ENCODE results near the gene RNU1-3.
"Not testable (repeated sequence)": the region's sequence is repeated elsewhere in the genome, so short reads cannot be mapped to it uniquely, and the experiment has no call there.

RNU1-3 gene

DNA sequence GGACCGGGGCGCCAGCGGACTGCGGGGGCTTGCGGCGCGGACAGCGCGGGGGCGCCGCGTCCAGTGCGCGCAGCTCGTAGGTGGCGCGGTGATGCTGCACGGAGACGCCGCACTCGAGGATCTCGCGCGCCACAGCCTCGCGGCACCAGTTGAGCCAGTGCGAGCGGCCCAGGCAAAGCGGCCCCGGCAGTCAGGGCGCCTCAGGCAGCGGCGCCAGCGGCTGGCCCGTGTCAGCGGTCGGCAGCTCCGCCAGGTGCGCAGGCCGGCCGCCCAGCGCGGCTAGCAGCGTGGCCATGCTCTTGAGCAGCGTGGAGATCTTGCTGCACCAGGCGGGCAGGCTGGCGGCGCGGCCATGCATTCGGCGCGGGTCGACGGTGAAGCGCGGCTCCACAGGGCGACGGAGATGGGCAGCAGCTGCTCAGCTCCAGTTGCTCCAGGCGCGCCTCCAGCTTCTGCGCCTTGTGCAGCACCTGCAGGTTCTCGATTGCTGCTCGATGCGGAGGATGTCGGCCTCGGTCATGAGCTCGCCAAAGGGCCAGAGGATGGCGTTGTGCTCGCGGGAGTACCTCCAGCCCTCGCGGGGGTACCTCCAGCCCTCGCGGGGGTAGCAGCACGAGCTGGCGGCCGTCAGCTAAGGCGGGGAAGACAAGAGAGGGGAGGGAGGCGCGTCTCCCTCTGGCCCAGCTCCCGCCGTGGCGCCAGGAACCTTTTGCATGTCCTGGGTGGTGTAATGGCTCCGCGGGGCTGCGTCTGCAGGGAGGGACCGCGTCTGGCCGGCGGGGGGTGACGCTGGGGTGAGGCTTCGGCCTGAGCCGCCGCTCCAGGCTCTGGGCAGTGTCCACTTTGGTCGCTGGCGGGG is 26.9 kb upstream of the RNU1-3 start:
- DNase-seq: not testable (repeated sequence)

DNA sequence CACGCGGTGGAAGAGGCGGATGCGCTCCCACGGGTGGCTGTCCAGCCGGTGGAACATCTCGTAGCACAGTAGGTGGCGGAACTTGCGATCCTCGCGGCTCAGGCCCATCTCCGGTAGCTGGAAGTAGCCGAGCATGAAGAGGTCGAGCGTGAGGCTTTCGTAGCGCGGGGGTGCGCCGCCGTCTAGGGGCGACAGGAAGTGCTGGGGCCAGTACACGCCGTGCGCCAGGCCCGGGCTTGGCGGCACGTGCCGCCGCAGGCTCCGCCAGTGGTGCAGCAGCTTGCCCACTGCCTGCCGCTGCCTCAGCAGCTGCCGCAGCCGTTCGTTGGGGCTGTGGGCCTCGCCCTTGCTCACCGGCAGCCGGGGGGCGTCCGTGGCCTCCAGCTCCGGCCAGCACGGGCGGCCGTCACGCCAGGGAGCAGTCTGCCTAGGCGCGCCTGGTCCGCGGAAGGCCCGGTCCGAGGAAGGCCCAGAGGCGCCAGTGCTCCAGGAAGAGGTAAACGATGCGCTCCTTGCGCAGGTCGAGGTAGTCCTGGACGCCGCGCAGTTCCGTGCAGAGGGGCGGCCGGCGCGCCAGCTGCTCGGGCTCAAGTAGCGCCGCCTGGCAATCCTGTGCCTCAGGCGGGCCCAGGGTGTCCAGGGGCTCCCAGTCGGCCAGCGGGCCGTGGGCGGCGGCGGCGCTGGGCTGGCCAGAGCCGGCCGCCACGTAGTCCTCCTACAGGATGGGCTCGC is 26.1 kb upstream of the RNU1-3 start:
- not testable (repeated sequence) for DNase-seq

DNA sequence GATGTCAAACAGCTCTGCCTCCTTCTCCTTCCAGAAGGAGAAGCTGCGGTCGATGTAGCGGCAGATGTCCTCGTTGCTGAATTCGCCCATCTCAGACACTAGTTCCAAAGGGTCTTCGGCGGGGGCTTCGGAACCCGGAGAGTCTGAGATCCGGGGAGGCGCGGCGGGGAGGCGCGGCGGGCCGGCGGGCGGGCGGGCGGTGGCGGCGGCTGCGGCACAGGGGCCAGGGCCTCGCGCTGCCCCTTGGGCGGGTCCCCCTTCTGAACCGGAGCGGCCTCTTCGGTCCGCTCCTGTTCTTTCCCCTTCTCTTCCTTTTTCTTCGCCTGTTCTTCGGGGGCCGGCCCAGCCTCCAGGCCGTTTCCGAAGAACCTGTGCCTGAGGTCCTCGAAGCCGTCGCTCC is 25.5 kb upstream of the RNU1-3 start:
- not testable (repeated sequence) for DNase-seq

DNA sequence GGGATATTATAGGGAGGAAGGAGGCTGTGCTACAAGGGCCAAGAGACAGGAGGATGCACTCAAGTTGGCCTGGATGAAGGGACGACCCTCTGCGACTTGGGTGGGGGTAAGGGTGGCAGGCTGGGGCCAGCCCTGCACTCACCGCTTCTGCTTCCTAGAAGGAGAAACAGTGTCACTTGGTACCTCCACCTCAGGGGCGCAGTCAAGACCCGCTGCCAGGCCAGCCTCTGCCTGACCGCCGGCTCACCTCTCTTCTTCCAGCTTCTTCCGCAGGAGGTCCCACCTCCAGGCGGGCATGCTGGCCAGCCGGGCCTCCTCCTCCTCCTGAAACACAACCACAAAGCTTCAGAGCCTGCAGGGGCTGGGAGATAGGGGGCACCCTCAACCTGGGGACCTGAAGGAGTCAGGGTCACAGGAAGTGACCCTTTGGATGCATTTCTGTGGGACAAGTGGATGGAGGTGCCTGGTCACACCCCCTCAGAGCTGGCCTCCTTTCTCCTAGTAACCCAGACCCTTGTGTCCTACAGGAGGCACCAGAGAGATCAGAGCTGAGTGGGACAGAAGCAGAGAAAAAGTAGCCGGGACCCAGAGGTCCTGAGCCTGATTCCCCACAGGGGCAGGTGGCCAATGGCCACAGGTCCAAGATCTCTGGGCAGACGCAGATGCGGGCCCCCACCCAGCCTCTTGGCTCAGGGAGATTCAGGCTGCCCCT is 24.4 kb upstream of the RNU1-3 start:
- DNase-seq: not testable (repeated sequence)

DNA sequence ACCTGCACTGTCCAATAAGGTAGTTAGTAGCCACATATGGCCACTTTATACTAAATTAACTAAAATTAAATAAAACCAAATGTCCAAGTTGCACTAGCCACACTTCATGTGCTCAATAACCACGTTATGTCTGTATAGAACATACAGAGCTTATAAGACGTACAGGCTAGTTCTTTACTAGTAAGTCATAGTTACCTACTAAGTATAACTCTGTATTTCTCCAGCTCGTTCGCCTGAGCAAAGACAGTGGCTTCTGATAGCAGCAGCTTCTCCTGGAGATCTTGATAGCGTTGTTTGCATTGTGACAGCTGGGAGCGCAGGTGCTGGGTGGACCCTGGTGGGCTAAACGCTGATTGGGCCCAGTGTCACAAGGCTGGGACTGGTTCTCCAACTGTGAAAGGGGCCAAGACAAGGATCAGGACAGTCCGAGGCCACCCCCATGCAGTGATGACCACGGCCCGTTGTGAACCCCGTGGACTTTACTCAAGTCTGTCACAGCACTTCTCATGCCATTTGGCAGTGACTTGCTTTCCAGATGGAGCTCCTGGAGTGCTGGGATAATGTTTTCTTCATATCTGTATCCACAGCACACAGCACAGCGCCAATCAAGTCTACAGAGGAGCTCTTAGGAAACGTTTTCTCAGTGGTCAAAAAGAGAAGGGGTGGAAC is 20.5 kb upstream of the RNU1-3 start:
- DNase-seq: not testable (repeated sequence)

DNA sequence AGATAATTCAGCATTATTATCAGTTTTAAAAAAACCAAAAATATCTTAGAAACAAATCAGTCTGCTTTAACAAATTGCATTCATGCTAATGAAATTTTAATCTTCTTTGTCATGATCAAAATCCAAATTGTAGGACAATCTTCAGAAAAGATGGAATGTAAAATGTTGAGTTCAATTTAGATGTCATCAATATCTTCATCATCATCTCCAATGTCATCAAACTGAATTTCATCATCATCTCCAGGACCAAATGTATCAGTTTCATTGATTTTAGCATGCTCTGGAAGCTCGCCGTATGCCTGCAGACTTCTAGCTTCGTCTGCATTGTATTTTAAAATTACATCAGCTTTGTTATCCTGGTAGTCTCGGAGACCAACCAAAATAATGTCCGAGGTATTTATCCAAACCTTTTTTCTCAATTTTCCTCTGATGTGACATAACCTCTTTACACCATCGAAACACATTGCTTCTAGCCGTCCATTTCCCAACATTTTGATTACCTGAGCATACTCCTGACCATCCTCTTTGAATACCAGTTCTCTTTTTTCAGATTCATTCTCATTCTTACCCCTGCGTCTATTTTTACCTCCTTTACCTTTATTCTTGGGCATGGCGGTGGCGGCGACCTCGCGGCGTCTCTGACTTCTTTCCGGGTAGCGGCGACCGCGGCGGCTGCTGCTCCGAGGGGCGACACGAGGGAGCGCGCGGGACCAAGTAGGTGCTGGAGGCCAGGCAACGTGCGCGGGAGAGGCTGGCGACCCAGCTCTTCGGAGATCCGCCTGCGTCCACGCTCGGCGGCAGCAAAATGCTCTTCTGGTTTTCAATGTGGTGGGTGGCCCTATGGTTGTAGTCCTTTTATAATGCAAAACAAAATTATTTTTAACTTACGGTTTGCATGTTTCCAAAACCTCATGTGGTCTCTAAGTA is 19.0 kb upstream of the RNU1-3 start:
- not testable (repeated sequence) for DNase-seq

DNA sequence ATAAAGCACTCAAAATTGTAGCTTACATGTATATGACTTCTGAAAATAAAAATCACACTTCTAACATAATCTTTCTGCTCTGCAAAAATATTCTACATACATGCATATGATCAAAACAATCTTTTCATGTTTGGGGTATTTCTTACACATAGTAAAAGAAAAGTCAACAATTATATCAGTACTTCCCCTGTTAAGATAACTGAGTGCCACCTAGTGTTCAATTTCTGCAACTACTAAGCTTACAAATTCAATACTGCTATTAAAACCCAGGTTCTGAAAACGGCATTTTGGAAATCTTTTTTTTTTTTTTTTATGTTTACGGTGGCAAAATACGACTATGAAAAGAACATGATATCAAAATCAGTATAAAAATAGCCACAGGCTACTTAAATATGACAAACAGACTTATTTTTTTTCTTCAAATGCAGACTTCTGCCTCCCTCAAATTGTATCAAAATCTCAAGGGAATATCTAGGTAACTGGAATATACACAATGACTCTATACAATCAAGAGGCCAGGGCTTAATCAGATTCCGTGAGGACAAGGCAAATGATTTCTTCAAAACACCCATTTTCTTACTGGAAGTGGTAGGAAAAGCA is 18.1 kb upstream of the RNU1-3 start:
- DNase-seq: not testable (repeated sequence)

DNA sequence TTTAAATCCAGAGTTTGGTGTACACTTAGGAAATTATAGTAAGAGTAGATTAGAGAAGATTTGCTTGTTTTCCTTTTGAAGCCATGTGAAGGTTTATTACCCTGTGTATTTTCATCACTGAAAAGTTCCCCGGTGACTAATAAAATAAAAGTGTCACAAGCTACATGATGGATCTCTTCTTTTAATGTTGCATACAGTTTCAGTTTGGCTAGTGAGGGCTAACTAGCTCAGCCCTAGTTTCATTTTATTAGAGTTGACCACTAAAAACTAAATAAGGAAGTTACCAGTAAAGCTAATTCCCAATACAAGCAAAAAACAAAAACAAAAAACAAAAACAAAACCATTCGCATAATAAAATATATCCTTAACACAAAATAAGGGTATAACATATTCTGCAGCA is 17.4 kb upstream of the RNU1-3 start:
- not testable (repeated sequence) for DNase-seq

DNA sequence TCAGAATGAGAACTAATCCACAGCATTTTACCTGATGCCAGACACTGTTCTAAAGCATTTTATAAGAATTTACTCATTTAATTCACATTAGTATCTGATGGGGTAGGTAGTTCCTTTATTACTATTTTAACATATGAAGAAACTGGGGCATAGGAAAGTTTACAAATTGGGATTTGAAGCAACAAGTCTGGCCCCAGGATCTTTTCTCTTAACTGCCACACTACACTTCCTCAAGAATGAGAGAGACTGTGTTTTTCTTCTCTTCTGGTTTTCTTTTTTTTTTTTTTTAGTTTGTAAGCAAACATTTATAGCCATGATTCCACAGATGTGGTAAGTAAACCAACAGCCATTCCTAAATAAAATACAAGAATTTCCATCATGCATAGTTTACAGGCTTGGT is 16.1 kb upstream of the RNU1-3 start:
- DNase-seq: not testable (repeated sequence)

DNA sequence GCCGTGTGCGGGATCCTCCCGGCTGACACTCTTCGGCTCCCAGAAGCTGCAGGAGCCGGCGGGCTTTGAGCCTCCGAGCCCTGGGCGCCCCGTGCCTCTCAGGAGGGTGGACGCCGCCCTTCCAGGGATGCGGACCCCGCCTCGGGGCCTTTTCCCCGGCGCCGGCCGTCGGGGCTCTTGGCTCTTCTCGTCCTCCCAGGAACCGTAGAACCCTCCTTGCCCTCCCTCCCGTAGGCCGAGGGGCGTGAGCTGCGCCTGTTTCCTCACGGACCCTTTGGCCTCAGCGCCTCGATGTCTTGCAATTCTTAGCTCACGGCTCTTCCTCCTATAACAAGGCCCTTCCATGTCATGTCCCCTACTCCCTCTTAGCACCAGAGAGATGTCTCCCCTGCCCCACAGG is 13.6 kb upstream of the RNU1-3 start:
- not testable (repeated sequence) for DNase-seq

DNA sequence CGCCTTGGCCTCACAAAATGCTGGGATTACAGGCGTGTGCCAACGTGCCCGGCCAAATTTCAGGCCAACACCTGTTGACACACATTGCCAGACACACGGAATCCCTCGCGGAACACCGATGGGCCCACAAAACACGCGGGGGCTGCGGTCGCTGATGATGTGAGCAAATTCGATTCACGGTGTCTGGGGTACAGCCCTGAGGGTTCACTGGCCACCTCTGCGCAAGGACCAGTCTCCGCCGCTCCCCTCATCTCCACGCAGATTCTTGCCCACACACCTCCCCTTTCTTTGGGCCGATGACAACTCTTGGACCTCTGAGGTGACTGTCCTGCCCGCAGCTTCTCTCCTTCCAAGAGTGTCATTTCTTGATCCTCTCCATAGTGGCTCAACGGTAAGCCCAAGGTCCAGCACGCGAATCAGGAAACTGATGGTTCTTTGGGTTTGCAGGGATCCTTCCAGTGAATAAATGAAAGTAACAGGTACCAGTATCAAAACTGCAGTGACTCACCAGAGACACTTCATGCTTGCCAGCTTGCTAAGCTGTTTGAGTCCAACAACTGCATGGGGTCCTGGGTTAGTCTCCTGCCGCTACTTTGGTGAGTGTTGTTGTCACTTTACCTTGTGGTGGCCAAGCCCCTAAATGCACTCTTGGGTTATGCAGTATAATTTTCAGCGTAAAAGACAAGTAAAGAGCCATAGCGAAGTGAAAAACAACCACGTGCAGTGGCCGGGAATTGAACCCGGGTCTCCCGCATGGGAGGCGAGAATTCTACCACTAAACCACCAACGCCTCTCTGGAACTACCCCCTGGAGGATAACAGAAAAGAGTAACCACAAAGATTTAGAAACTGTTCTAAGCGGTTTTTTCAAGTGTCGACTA is 11.0 kb upstream of the RNU1-3 start:
- no peak for DNase-seq

DNA sequence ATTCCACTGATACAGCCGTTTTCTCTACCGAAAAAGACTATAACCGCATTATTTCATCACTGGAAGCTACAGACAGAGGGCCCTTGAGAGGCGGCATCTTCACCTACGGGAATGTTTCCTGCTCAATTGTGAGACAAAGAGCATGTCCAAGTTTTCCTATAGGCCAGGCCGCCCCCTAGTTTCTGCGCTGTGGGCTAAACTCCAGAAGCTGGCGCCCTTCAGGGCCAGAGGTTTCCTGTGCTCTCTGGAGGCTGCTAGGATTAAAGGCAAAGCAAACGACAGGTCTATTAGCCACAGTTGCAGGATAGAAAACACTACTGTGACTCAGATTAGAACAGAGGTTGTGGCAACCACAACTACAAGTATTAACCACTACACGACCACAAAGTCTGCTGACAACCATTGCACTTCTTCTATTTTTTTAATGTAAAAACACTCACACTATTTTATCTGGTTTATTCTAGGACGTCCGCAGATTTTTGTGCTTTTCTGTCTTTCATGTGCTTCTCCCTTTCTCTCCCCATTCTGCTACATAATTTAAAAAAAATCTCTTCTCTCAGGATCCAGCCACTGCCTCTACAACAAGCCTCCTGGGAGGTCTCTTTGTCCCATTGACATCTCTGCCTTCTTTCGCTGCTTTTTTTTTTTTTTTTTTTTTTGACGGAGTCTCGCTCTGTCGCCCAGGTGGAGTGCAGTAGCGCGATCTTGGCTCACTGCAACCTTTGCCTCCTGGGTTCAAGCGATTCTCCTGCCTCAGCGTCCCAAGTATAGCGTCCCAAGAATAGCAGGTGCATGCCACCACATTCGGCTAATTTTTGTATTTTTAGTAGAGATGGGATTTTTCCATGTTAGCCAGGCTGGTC is 10.1 kb upstream of the RNU1-3 start:
- not testable (repeated sequence) for DNase-seq

DNA sequence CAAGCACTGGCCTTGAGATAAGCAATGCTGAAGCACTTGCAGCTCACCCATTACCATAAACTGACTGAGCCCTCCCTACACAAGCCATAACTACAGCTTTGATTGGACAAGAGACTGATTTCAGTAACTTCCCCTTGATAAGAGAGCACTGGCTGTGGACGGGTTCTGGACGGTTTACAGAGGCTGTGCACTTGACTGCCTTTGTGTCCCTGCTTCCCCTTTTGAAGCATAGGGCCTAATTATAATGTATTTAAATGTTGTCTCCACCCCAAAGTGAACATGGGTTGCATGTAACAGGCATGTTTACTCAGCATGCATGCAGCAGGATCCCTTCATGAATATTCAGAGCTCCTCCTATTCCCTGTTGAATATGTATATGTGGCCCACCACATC is 8.4 kb upstream of the RNU1-3 start:
- not testable (repeated sequence) for DNase-seq

DNA sequence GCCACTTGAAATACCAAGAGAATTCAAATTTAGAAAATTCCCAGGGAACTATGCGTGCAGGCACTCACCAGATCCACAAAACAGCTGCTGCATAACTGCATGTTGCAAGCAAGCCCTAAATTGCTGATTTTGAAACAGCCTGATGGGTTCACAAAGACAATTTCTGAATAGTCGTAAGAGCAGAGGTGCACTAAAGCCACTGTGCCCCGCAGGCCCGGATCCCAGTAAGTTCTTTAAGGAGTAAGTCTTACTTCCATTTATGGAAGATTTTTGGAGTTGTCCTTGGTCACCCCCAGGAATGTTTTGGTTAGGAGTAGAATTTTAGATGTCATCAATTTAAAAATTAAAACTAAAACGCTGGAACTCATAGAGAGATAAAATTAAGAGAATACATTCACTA is 7.2 kb upstream of the RNU1-3 start:
- DNase-seq: not testable (repeated sequence)

DNA sequence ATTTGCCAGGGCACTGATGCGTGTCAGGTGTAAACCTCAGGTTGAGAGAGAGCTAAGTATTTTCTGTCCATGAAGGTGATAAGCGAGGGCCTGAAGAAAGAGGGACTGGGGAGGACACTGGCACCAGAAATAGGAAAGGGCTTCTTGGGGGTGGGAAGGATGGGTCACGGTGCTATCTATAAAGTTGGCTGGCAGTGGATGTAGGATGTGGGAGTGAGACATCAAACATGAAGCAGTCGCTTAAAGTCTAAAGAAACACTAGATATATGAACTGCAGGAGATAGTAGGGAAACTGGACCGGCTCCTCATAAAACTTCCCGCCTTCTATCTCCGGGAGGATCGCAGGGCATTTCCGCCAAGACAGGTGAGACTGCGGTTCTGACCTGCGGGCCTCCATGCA is 912 bp downstream of the RNU1-3 start:
- not testable (repeated sequence) for DNase-seq

DNA sequence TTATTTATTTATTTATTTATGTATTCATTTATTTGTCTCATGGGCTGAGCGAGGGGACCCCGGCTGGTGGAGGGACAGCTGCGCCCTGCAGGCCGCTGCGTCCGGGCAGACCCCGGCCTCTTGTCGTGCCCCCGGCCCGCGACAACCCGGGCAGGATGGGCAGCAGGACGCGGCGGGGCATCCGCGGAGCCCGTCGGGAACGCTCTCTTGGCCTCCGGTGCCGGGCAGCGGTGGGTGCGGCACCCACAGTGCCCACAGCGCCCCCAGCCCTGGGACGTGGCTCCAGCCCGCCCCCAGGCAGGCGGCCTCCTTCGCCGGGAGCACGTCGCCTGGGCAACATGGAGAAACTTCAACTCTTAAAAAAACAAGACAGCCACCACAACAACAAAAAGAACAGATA is 8.5 kb downstream of the RNU1-3 start:
- not testable (repeated sequence) for DNase-seq

DNA sequence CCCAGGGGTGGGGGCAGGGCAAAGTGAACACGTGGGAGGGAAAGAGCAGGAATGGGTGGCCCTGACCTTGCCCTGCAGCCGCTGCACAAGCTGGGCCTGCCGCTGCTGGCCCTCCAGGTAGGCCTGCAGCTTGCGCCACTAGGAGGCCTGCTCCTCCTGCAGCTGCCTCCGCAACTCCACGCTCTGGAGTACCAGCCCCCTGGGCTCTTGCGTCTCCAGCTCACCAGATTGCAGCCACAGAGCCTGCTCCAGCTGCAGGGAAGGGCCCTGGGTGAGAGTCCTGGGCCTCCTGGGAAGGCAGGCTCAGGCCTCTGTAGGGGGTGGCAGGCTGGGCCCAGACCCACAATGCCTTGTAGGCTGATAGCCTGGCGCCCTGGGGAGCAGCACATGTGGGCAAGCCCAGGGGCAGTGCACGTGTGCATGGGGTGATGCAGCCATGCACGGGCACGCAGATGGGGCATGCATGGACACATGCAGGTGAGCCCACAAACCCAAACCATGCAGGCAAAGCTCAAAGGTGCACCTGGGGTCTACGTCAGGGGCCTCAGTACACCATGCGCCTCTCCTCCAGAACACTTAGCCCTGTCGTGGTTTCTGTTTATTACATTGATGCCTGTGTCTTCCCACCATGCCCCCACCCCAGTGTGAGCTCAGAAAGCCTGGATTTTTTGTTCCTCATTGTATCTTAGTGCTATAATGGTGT is 9.6 kb downstream of the RNU1-3 start:
- not testable (repeated sequence) for DNase-seq

DNA sequence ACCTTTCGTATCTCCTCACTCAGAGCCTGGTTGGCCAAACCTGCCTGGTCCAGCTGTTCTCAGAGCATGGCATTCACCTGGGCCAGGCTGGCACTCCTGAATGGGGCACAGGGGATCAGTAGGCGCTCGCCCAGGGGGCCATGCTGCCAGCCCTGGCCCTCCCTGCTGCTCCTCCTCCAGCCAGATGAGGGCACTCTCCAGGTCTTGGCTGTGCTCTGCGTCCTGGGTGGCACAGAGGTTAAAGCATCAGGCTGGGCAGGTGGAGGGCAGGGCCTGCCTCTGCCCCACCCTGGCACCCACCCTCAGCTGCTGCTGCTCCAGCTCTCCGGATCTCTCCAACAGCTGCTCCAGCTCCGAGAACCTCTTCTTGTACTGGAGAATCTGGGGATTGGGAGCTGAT is 10.2 kb downstream of the RNU1-3 start:
- DNase-seq: not testable (repeated sequence)

Measured in T1000 (cell line).